PC-9 (cell line): ENCODE results near the gene SMPD4. TPM values are rescaled to one million over a fixed set of nuclear protein-coding genes. Genes with fewer than 3 reads are reported as not detected.
A peak's percentile ranks its signal among the peaks of the same experiment; 100 is the strongest.
"Not testable (repeated sequence)": the region's sequence is repeated elsewhere in the genome, so short reads cannot be mapped to it uniquely, and the experiment has no call there.

Experiments used
- BruUV-seq: library from RNA; stranded (reverse); fragments of 400-500 nt; replicated peaks from 2 replicates; lab custom pipeline; 2021; lab: Mats Ljungman, UMichigan
- CTCF ChIA-PET: fragments of 300-600 bp; sonication (Branson Sonifier 250); formaldehyde crosslinking; loops from one replicate; lab custom pipeline; 2022; ENCODE audit warnings: antibody characterized with exemption; lab: Charles Lee
- POLR2A ChIA-PET: fragments of 300-600 bp; sonication (Branson Sonifier 250); formaldehyde crosslinking; loops from one replicate; lab custom pipeline; 2022; ENCODE audit warnings: antibody characterized with exemption; ENCODE audit not compliant: unreplicated experiment; lab: Charles Lee
- DNase-seq, 2 experiments: peaks; one replicate each; pipeline versions ENCODE4 v3.0.0 to v3.0.0-alpha.2; 2015 to 2022; ENCODE audit warnings: mixed read lengths in 1 of 2
- H2AFZ ChIP-seq: fragments of 200-600 bp; sonication (generic); 2 replicates; pipeline ENCODE4 v1.8.1; 2017; ENCODE audit warnings: antibody characterized with exemption
- H3F3A ChIP-seq: fragments of 200-600 bp; sonication (generic); 2 replicates; pipeline ENCODE4 v1.8.1; 2017; ENCODE audit warnings: antibody characterized with exemption, mild to moderate bottlenecking, low read depth; ENCODE audit not compliant: insufficient read depth
- H3K27ac ChIP-seq: fragments of 200-600 bp; sonication (generic); 2 replicates; pipeline ENCODE4 v1.6.1; 2016; ENCODE audit warnings: mixed run types
- H3K27me3 ChIP-seq: fragments of 200-600 bp; sonication (generic); 2 replicates; pipeline ENCODE4 v1.6.1; 2016; ENCODE audit warnings: low read depth, mixed run types; ENCODE audit not compliant: insufficient read depth
- H3K36me3 ChIP-seq: fragments of 200-600 bp; sonication (generic); 2 replicates; pipeline ENCODE4 v1.6.1; 2016; ENCODE audit warnings: low read depth, mixed run types
- H3K4me1 ChIP-seq: fragments of 200-600 bp; sonication (generic); replicated peaks from 2 replicates; pipeline ENCODE4 v1.6.1; 2016; ENCODE audit warnings: mixed run types; ENCODE audit not compliant: insufficient read depth
- H3K4me2 ChIP-seq: fragments of 200-600 bp; sonication (generic); 2 replicates; pipeline ENCODE4 v1.6.1; 2017; ENCODE audit warnings: mixed run types
- H3K4me3 ChIP-seq: fragments of 200-600 bp; sonication (generic); 2 replicates; pipeline ENCODE4 v1.6.1; 2016; ENCODE audit warnings: mixed run types
- H3K79me2 ChIP-seq: fragments of 200-600 bp; sonication (generic); 2 replicates; pipeline ENCODE4 v1.6.1; 2017; ENCODE audit warnings: low read depth, mixed run types
- H3K9me2 ChIP-seq: fragments of 200-600 bp; sonication (generic); 2 replicates; pipeline ENCODE4 v1.8.1; 2017; ENCODE audit warnings: mild to moderate bottlenecking; ENCODE audit not compliant: insufficient read depth
- H3K9me3 ChIP-seq: fragments of 200-600 bp; sonication (generic); 2 replicates; pipeline ENCODE4 v1.8.1; 2016; ENCODE audit warnings: low read depth; ENCODE audit not compliant: insufficient read depth
- H4K20me1 ChIP-seq: fragments of 200-600 bp; sonication (generic); 2 replicates; pipeline ENCODE4 v1.8.1; 2017; ENCODE audit not compliant: insufficient read depth
- CTCF ChIP-seq: fragments of 200-600 bp; sonication (generic); conservative IDR thresholded peaks from 2 replicates; pipeline ENCODE4 v1.6.1; 2017; ENCODE audit warnings: mixed run types, antibody characterized with exemption, mild to moderate bottlenecking, moderate library complexity
- EZH2 ChIP-seq: fragments of 200-600 bp; sonication (generic); IDR thresholded peaks from 2 replicates; pipeline ENCODE4 v1.8.0; 2017; ENCODE audit warnings: antibody characterized with exemption, low read depth
- intact Hi-C: fragments of 100-400 bp; cut with micrococcal nuclease; formaldehyde crosslinking; loops from one replicate; pipeline ENCODE4 v1.10.0; 2022; ENCODE audit not compliant: unreplicated experiment
- total RNA-seq: library from RNA; stranded (reverse); gene quantifications from 2 replicates; pipeline ENCODE4 v1.2.3, GENCODE V29; 2021

SMPD4 gene
- total RNA-seq, 1 experiment from 2014 or later: 77.9 TPM

GRCh38 chr2:130183512-130184373 lies 2.3 kb upstream of the SMPD4 start:
- peaks cover 43% of the 10 kb centered on the region for H3K79me2 ChIP-seq
- BruUV-seq: TSS peak; percentile 44
- ChIA-PET POLR2A (no interaction called here), CTCF (no interaction called here)
- H3K27me3 ChIP-seq: no peaks in the 10 kb centered on the region
- peak overlapping the region; percentile 89 for H3K4me2 ChIP-seq
- intact Hi-C loops: loop anchor here (5.0 kb wide), 1 partner anchor 59 kb away; no protein-coding TSS in a partner anchor
- H3K27ac ChIP-seq: no peak overlapping the region
- H3K4me1 ChIP-seq: 0 out of 2 replicates have a peak, but pooled peaks cover 4% of the 10 kb centered on the region
- H3K4me3 ChIP-seq: peak overlapping the region; percentile 63; the same call in 1 of the 2 replicates
- no peaks in the 10 kb centered on the region for H3K9me3 ChIP-seq
- H3K36me3 ChIP-seq: no peaks in the 10 kb centered on the region
- DNase-seq: no peak
- no peaks in the 10 kb centered on the region for H3K9me2 ChIP-seq
- 0 out of 2 replicates have a peak overlapping the region, but pooled peaks have one; percentile 66 for H2AFZ ChIP-seq
- 0 out of 2 replicates have a peak, but pooled peaks cover 5% of the 10 kb centered on the region for H3F3A ChIP-seq
- no peaks in the 10 kb centered on the region for H4K20me1 ChIP-seq
- TF ChIP-seq CTCF (no peak), EZH2 (no peak)

- Histone ChIP-seq H3K4me3 (peak overlapping the region; percentile 63), H3K4me2 (peak overlapping the region; percentile 89), H3K79me2 (peaks cover 51% of the 10 kb centered on the region), H2AFZ (peak overlapping the region; percentile 66; the same call in 1 of the 2 replicates)
- H3F3A ChIP-seq, H3K9me2 ChIP-seq, POLR2A ChIA-PET, H3K36me3 ChIP-seq, CTCF ChIA-PET, DNase-seq, H3K27ac ChIP-seq, H3K4me1 ChIP-seq, H3K9me3 ChIP-seq, BruUV-seq, H3K27me3 ChIP-seq, H4K20me1 ChIP-seq: not testable (repeated sequence)
- intact Hi-C loops: loop anchor here (5.0 kb wide), 1 partner anchor 59 kb away; no protein-coding TSS in a partner anchor
These were observed 1.6 kb upstream of the SMPD4 start for GRCh38 chr2:130182826-130183511.

- BruUV-seq, POLR2A ChIA-PET: not testable (repeated sequence)
These were observed 679 bp upstream of the SMPD4 start, which contains the start of gene MZT2B for GRCh38 chr2:130181880-130182682. Gene MZT2B (plus strand): TSS chr2:130182262. CDS start chr2:130182283, 21 bp downstream.

More at GRCh38 chr2:130181880-130182682, 679 bp upstream of the SMPD4 start, which contains the start of gene MZT2B:
- H3K36me3 ChIP-seq, H3K27me3 ChIP-seq, H3K4me1 ChIP-seq, H3F3A ChIP-seq, H3K9me2 ChIP-seq, H3K9me3 ChIP-seq, H4K20me1 ChIP-seq: not testable (repeated sequence)
- Histone ChIP-seq H3K79me2 (peaks cover 60% of the 10 kb centered on the region), H2AFZ (peak within 1 kb of the TSS; percentile 83), H3K4me2 (peak within 1 kb of the TSS; percentile 89), H3K27ac (peak within 1 kb of the TSS; percentile 32; the same call in 1 of the 2 replicates), H3K4me3 (peak within 1 kb of the TSS; percentile 79)
- peak; percentile 59 to 86 for DNase-seq
- TF ChIP-seq CTCF: peak; percentile 74
- intact Hi-C loops: loop anchor here (1.0 to 5.0 kb wide), 3 partner anchors 60 to 155 kb away; no protein-coding TSS in a partner anchor
- CTCF ChIA-PET: interaction anchor here (0.6 to 1.3 kb wide), 4 partner anchors 71 to 747 kb away, joined by 3 to 11 read pairs (median 5); partner anchors contain the start of gene IMP4
